ENCODE measurements around the gene CHCHD10.

The CHCHD10 gene

GRCh38 chr22:23775779-23776375, 8.1 kb upstream of the CHCHD10 start:
- no peak for TF ChIP-seq CTCF (IDR thresholded peaks at IDR 0.05; ENCODE audit: extremely low read depth, missing control alignments)
- DNase-seq (ENCODE audit: low spot score), result no peak

GRCh38 chr22:23774922-23775436, 7.2 kb upstream of the CHCHD10 start:
- TF ChIP-seq CTCF (IDR thresholded peaks at IDR 0.05; ENCODE audit: extremely low read depth, missing control alignments), result no peak
- no peak for DNase-seq (ENCODE audit: low spot score)

GRCh38 chr22:23774114-23774921, 6.5 kb upstream of the CHCHD10 start:
- DNase-seq (ENCODE audit: low spot score), result no peak
- TF ChIP-seq CTCF (IDR thresholded peaks at IDR 0.05; ENCODE audit: extremely low read depth, missing control alignments), result no peak

- no peak for DNase-seq (ENCODE audit: low spot score)
- no peak for TF ChIP-seq CTCF (IDR thresholded peaks at IDR 0.05; ENCODE audit: extremely low read depth, missing control alignments)
Observed at GRCh38 chr22:23773483-23774113, 5.8 kb upstream of the CHCHD10 start.

- no peak for TF ChIP-seq CTCF (IDR thresholded peaks at IDR 0.05; ENCODE audit: extremely low read depth, missing control alignments)
- DNase-seq (ENCODE audit: low spot score), result peak; percentile 87
Observed at GRCh38 chr22:23772649-23773473, 5.1 kb upstream of the CHCHD10 start, which contains the start of gene MMP11. MMP11 (plus strand) TSS chr22:23772849; CDS start chr22:23772871, 22 bp downstream.

- no peak for DNase-seq (ENCODE audit: low spot score)
- no peak for TF ChIP-seq CTCF (IDR thresholded peaks at IDR 0.05; ENCODE audit: extremely low read depth, missing control alignments)
Observed at GRCh38 chr22:23772315-23772648, 4.5 kb upstream of the CHCHD10 start.
